ENCODE measurements around the gene AKIRIN2. TPM values are rescaled to one million over a fixed set of nuclear protein-coding genes. Genes with fewer than 3 reads are reported as not detected.

The AKIRIN2 gene
- polyA plus RNA-seq, 1 donor (not counting 4 experiments of a cell fraction or from before 2014, with no cell fraction given): 24.6 TPM

DNA sequence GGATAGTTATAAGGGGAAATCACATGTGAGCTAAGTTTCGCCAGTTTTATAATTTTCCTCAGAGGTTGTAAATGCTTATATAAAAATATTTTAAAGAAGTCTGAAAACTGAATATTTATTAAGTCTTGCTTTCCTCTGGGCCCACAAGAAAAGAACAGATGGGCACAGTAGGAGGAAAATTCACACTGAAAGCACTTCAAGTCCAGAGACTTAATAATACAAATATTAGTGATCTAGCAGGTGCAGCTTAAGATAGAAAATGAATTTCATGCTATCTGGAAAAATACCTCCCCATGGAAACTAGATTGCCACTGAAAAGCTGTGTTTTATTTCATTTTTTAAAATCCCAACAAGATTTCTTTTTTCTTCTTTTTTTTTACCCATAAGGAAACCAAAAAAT is 64.9 kb downstream of the AKIRIN2 start:
- dilution Hi-C loops (cut with MboI; ENCODE audit: extremely low pct_ligation_motif_present, low sequenced_read_pairs): no loop called here
- Histone ChIP-seq H2AFZ (ENCODE audit: control insufficient read depth, low read length) (no peak overlapping the region), H3K79me2 (ENCODE audit: control insufficient read depth, insufficient read depth, low read length) (no peaks in the 10 kb centered on the region), H3K4me1 (ENCODE audit: control insufficient read depth, extremely low read depth, insufficient read depth, low read length) (no peaks in the 10 kb centered on the region), H3K4me2 (ENCODE audit: control insufficient read depth, extremely low read depth, insufficient read depth, low read depth, low read length) (no peak overlapping the region), H3K9ac (ENCODE audit: control insufficient read depth, extremely low read depth, insufficient read depth, low read length) (no peak overlapping the region), H3K27me3 (ENCODE audit: control insufficient read depth, extremely low read depth, insufficient read depth, low read length) (no peaks in the 10 kb centered on the region), H3K27ac (ENCODE audit: control insufficient read depth, insufficient read depth, low read length) (no peak overlapping the region), H3K4me3 (ENCODE audit: control insufficient read depth in 2 of 3, extremely low read depth in 1 of 3, insufficient read depth in 2 of 3, low read depth in 1 of 3, low read length in 3 of 3) (no peak overlapping the region), H4K20me1 (ENCODE audit: control insufficient read depth, extremely low read depth, insufficient read depth, low read length) (no peaks in the 10 kb centered on the region), H3K9me1 (ENCODE audit: control insufficient read depth, extremely low read depth, insufficient read depth, low read length) (no peaks in the 10 kb centered on the region), H3K9me3 (ENCODE audit: control insufficient read depth, low read depth, low read length) (no peaks in the 10 kb centered on the region), H3K36me3 (ENCODE audit: control insufficient read depth in 2 of 2, extremely low read depth in 1 of 2, insufficient read depth in 2 of 2, low read length in 2 of 2) (peaks cover 3 to 4% of the 10 kb centered on the region in 2 experiments)
- FAIRE-seq (no peak), DNase-seq (ENCODE audit: low read depth, low spot score) (no peak)
- TF ChIP-seq, protein P1, sequence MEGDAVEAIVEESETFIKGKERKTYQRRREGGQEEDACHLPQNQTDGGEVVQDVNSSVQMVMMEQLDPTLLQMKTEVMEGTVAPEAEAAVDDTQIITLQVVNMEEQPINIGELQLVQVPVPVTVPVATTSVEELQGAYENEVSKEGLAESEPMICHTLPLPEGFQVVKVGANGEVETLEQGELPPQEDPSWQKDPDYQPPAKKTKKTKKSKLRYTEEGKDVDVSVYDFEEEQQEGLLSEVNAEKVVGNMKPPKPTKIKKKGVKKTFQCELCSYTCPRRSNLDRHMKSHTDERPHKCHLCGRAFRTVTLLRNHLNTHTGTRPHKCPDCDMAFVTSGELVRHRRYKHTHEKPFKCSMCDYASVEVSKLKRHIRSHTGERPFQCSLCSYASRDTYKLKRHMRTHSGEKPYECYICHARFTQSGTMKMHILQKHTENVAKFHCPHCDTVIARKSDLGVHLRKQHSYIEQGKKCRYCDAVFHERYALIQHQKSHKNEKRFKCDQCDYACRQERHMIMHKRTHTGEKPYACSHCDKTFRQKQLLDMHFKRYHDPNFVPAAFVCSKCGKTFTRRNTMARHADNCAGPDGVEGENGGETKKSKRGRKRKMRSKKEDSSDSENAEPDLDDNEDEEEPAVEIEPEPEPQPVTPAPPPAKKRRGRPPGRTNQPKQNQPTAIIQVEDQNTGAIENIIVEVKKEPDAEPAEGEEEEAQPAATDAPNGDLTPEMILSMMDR (optimal IDR thresholded peaks at IDR 0.05 in 1 of 3, IDR thresholded peaks at IDR 0.05 in 1 of 3, conservative IDR thresholded peaks at IDR 0.05 in 1 of 3; ENCODE audit: extremely low read depth in 1 of 3, insufficient read depth in 2 of 3, low read length in 3 of 3): no peak
- no peak for TF ChIP-seq EZH2 (IDR thresholded peaks at IDR 0.05; ENCODE audit: low read length)

DNA sequence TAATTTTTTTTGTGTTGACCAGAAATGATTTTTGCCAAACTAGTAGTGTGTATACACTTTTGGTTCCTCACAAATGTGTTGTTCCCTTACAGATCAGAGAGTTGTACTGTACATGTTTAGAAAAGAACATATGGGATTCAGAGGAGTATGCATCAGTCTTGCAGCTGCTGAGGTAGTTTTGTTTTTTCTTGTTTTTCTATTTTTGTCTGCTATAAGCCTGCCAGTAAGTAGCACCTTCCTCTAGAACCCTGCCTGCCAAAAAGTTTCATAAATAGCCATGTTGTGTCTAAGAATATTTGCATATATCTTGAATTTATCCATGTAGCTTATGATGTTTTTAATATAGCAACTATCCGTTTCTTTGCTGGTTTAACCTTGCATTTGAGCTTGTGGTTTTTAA is 65.7 kb downstream of the AKIRIN2 start:
- DNase-seq (ENCODE audit: low read depth, low spot score): no peak
- no peaks in the 10 kb centered on the region for H3K9me3 ChIP-seq (ENCODE audit: control insufficient read depth, low read depth, low read length)
- H4K20me1 ChIP-seq (ENCODE audit: control insufficient read depth, extremely low read depth, insufficient read depth, low read length): no peaks in the 10 kb centered on the region
- peaks cover 3 to 4% of the 10 kb centered on the region in 2 experiments for H3K36me3 ChIP-seq (ENCODE audit: control insufficient read depth in 2 of 2, extremely low read depth in 1 of 2, insufficient read depth in 2 of 2, low read length in 2 of 2)
- no peaks in the 10 kb centered on the region for H3K9me1 ChIP-seq (ENCODE audit: control insufficient read depth, extremely low read depth, insufficient read depth, low read length)
- dilution Hi-C loops (cut with MboI; ENCODE audit: extremely low pct_ligation_motif_present, low sequenced_read_pairs): no loop called here
- no peak overlapping the region for H3K9ac ChIP-seq (ENCODE audit: control insufficient read depth, extremely low read depth, insufficient read depth, low read length)
- no peak overlapping the region for H3K27ac ChIP-seq (ENCODE audit: control insufficient read depth, insufficient read depth, low read length)
- no peak overlapping the region for H2AFZ ChIP-seq (ENCODE audit: control insufficient read depth, low read length)
- no peak overlapping the region for H3K4me3 ChIP-seq (ENCODE audit: control insufficient read depth in 2 of 3, extremely low read depth in 1 of 3, insufficient read depth in 2 of 3, low read depth in 1 of 3, low read length in 3 of 3)
- no peaks in the 10 kb centered on the region for H3K4me1 ChIP-seq (ENCODE audit: control insufficient read depth, extremely low read depth, insufficient read depth, low read length)
- no peaks in the 10 kb centered on the region for H3K27me3 ChIP-seq (ENCODE audit: control insufficient read depth, extremely low read depth, insufficient read depth, low read length)
- FAIRE-seq: no peak
- no peaks in the 10 kb centered on the region for H3K79me2 ChIP-seq (ENCODE audit: control insufficient read depth, insufficient read depth, low read length)
- H3K4me2 ChIP-seq (ENCODE audit: control insufficient read depth, extremely low read depth, insufficient read depth, low read depth, low read length): no peak overlapping the region
- TF ChIP-seq, protein P1 (optimal IDR thresholded peaks at IDR 0.05 in 1 of 3, IDR thresholded peaks at IDR 0.05 in 1 of 3, conservative IDR thresholded peaks at IDR 0.05 in 1 of 3; ENCODE audit: extremely low read depth in 1 of 3, insufficient read depth in 2 of 3, low read length in 3 of 3): no peak

Measured in keratinocyte (primary cell).